Smooth muscle cell (in vitro differentiated cells): ENCODE results near the gene PRTG. TPM values are rescaled to one million over a fixed set of nuclear protein-coding genes. Genes with fewer than 3 reads are reported as not detected.
A peak's percentile ranks its signal among the peaks of the same experiment; 100 is the strongest.

Source experiments
- DNase-seq: peaks from one replicate; lab custom pipeline; 2025; ENCODE audit not compliant: unreplicated experiment; lab: John Stamatoyannopoulos, UW
- H2AFZ ChIP-seq: fragments of 200-600 bp; sonication (generic); 2 replicates; pipeline ENCODE4 v1.6.0; 2016; ENCODE audit warnings: antibody characterized with exemption, low read depth, mild to moderate bottlenecking
- H3F3A ChIP-seq: fragments of 200-600 bp; sonication (generic); 2 replicates; pipeline ENCODE4 v1.6.0; 2017; ENCODE audit warnings: antibody characterized with exemption, low read depth
- H3K27ac ChIP-seq: fragments of 200-600 bp; sonication (generic); 2 replicates; pipeline ENCODE4 v1.5.1; 2016; ENCODE audit warnings: low read depth, mild to moderate bottlenecking
- H3K27me3 ChIP-seq: fragments of 200-600 bp; sonication (generic); 2 replicates; pipeline ENCODE4 v1.6.1; 2016; ENCODE audit warnings: low read depth, mild to moderate bottlenecking
- H3K36me3 ChIP-seq: fragments of 200-600 bp; sonication (generic); 2 replicates; pipeline ENCODE4 v1.5.1; 2016; ENCODE audit warnings: low read depth
- H3K4me1 ChIP-seq: fragments of 200-600 bp; sonication (generic); 2 replicates; pipeline ENCODE4 v1.5.1; 2016; ENCODE audit warnings: low read depth
- H3K4me2 ChIP-seq: fragments of 200-600 bp; sonication (generic); 2 replicates; pipeline ENCODE4 v1.6.0; 2016; ENCODE audit warnings: mild to moderate bottlenecking
- H3K4me3 ChIP-seq: fragments of 200-600 bp; sonication (generic); 2 replicates; pipeline ENCODE4 v1.5.1; 2016; ENCODE audit warnings: mild to moderate bottlenecking
- H3K79me2 ChIP-seq: fragments of 200-600 bp; sonication (generic); 2 replicates; pipeline ENCODE4 v1.6.0; 2016; ENCODE audit warnings: low read depth, mild to moderate bottlenecking
- H3K9ac ChIP-seq: fragments of 200-600 bp; sonication (generic); 2 replicates; pipeline ENCODE4 v1.6.0; 2016; ENCODE audit warnings: low read depth
- H3K9me3 ChIP-seq: fragments of 200-600 bp; sonication (generic); replicated peaks from 2 replicates; pipeline ENCODE4 v1.5.1; 2016; ENCODE audit warnings: low read depth
- H4K20me1 ChIP-seq: fragments of 200-600 bp; sonication (generic); 2 replicates; pipeline ENCODE4 v1.6.0; 2016; ENCODE audit warnings: low read depth
- CTCF ChIP-seq: fragments of 200-600 bp; sonication (generic); IDR thresholded peaks from 2 replicates; pipeline ENCODE4 v1.5.1; 2017; ENCODE audit warnings: borderline replicate concordance, mild to moderate bottlenecking, antibody characterized with exemption; ENCODE audit not compliant: insufficient read depth, poor library complexity, severe bottlenecking
- WGBS: methylation state at CpG from one replicate; pipeline ENCODE4 v1.1.7; 2016; ENCODE audit warnings: low lambda C conversion rate; 5-methylcytosine and 5-hydroxymethylcytosine counted together
- polyA plus RNA-seq: library from polyadenylated mRNA; unstranded; fragments of >200 nt; fragmentation: Nextera tagmentation; extraction: Ambion mirVana; gene quantifications from 2 replicates; pipeline ENCODE4 v1.2.1, GENCODE V29; 2016
- total RNA-seq: library from RNA; depleted of rRNA; stranded (reverse); fragments of >200 nt; gene quantifications from 2 replicates; pipeline ENCODE4 v1.2.3, GENCODE V29; 2014

The PRTG gene
- total and polyA plus RNA-seq, 2 experiments from 2014 or later = 2.4 to 17.2 TPM

- WGBS = 90% methylated on average over 3 of the region's 3 CpGs
- no peak overlapping the region for H2AFZ ChIP-seq
- H3K9me3 ChIP-seq = no peaks in the 10 kb centered on the region
- H3K27me3 ChIP-seq = no peaks in the 10 kb centered on the region
- no peak for TF ChIP-seq CTCF
- H3K36me3 ChIP-seq = peaks cover 3% of the 10 kb centered on the region
- H4K20me1 ChIP-seq = no peaks in the 10 kb centered on the region
- H3K27ac ChIP-seq = no peak overlapping the region
- H3K9ac ChIP-seq = no peak overlapping the region
- no peaks in the 10 kb centered on the region for H3K79me2 ChIP-seq
- DNase-seq = no peak
- peaks cover 9% of the 10 kb centered on the region for H3F3A ChIP-seq
- H3K4me3 ChIP-seq = no peak overlapping the region
- no peaks in the 10 kb centered on the region for H3K4me1 ChIP-seq
- H3K4me2 ChIP-seq = no peak overlapping the region
Measured at GRCh38 chr15:55630858-55631257, 112.1 kb downstream of the PRTG start.

GRCh38 chr15:55628369-55628730 is 114.6 kb downstream of the PRTG start:
- Histone ChIP-seq H3K36me3 (peaks cover 3% of the 10 kb centered on the region), H3K4me2 (peak overlapping the region; percentile 70), H4K20me1 (no peaks in the 10 kb centered on the region), H3K4me1 (no peaks in the 10 kb centered on the region), H3K79me2 (no peaks in the 10 kb centered on the region), H3K27ac (peak overlapping the region; percentile 95), H3K4me3 (no peak overlapping the region), H2AFZ (peak overlapping the region; percentile 84), H3F3A (peaks cover 9% of the 10 kb centered on the region), H3K27me3 (no peaks in the 10 kb centered on the region), H3K9me3 (no peaks in the 10 kb centered on the region), H3K9ac (peak overlapping the region; percentile 81)
- no peak for TF ChIP-seq CTCF
- WGBS = 31% methylated on average over 2 of the region's 2 CpGs
- no peak for DNase-seq

- Histone ChIP-seq H2AFZ (peak overlapping the region; percentile 84), H3K4me3 (no peak overlapping the region), H3K9ac (peak overlapping the region; percentile 81), H3K4me1 (no peaks in the 10 kb centered on the region), H3K36me3 (peaks cover 3% of the 10 kb centered on the region), H4K20me1 (no peaks in the 10 kb centered on the region), H3K27ac (peak overlapping the region; percentile 95), H3K9me3 (no peaks in the 10 kb centered on the region), H3K27me3 (no peaks in the 10 kb centered on the region), H3K79me2 (no peaks in the 10 kb centered on the region), H3K4me2 (peak overlapping the region; percentile 70), H3F3A (peaks cover 9% of the 10 kb centered on the region)
- 24% methylated on average over 7 of the region's 7 CpGs for WGBS
- no peak for TF ChIP-seq CTCF
- DNase-seq = peak; percentile 8
Measured at GRCh38 chr15:55627730-55628368, 115.1 kb downstream of the PRTG start.

- H3K4me1 ChIP-seq = peaks cover 7% of the 10 kb centered on the region
- no peak overlapping the region for H3K4me3 ChIP-seq
- no peaks in the 10 kb centered on the region for H3K9me3 ChIP-seq
- TF ChIP-seq CTCF = no peak
- H3K79me2 ChIP-seq = no peaks in the 10 kb centered on the region
- no peak overlapping the region for H3K4me2 ChIP-seq
- no peak overlapping the region for H3K27ac ChIP-seq
- H2AFZ ChIP-seq = no peak overlapping the region
- no peaks in the 10 kb centered on the region for H3K27me3 ChIP-seq
- WGBS = 92% methylated on average over 6 of the region's 6 CpGs
- DNase-seq = no peak
- H3K36me3 ChIP-seq = no peaks in the 10 kb centered on the region
- H3F3A ChIP-seq = no peaks in the 10 kb centered on the region
- no peaks in the 10 kb centered on the region for H4K20me1 ChIP-seq
- no peak overlapping the region for H3K9ac ChIP-seq
Measured at GRCh38 chr15:55619783-55620182, 123.2 kb downstream of the PRTG start.
